Vagina (tissue), 2 donors: ENCODE results near the gene CHMP4B. TPM values are rescaled to one million over a fixed set of nuclear protein-coding genes. Genes with fewer than 3 reads are reported as not detected.
A peak's percentile ranks its signal among the peaks of the same experiment; 100 is the strongest.

ENCODE experiments used
- DNase-seq, 2 donors: peaks; one replicate each; pipeline ENCODE4 v3.0.0-alpha.2; 2017; ENCODE audit errors: extremely low spot score in 2 of 2
- H3K27ac ChIP-seq: fragments of 200-600 bp; sonication (generic); one replicate; pipeline ENCODE4 v1.5.1; 2019
- H3K27me3 ChIP-seq: fragments of 200-600 bp; sonication (generic); one replicate; pipeline ENCODE4 v1.5.1; 2019
- H3K36me3 ChIP-seq, 2 donors: fragments of 200-600 bp; sonication (generic); one replicate each; pipeline ENCODE4 v1.5.1; 2017 to 2019
- H3K4me1 ChIP-seq: fragments of 200-600 bp; sonication (generic); one replicate; pipeline ENCODE4 v1.5.1; 2019
- H3K4me3 ChIP-seq, 2 donors: fragments of 200-600 bp; sonication (generic); 1 replicate in 1 of 2; 2 replicates in 1 of 2; pipeline ENCODE4 v1.5.1; 2016 to 2019
- H3K9me3 ChIP-seq: fragments of 200-600 bp; sonication (generic); one replicate; pipeline ENCODE4 v1.5.1; 2019
- CTCF ChIP-seq, 3 experiments: fragments of 450-650 bp in 2 of 3; fragments of 200-600 bp in 1 of 3; sonication (generic) in 1 of 3; IDR thresholded peaks; one replicate each; pipeline ENCODE4 v1.5.1; 2017 to 2019; ENCODE audit warnings: antibody characterized with exemption in 3 of 3, mild to moderate bottlenecking in 2 of 3, moderate library complexity in 2 of 3
- POLR2A ChIP-seq, 2 donors: fragments of 450-650 bp; IDR thresholded peaks; one replicate each; pipeline ENCODE4 v1.6.1; 2017; ENCODE audit warnings: antibody characterized with exemption in 2 of 2, mild to moderate bottlenecking in 2 of 2, moderate library complexity in 2 of 2
- POLR2AphosphoS5 ChIP-seq, 2 donors: sonication (generic); formaldehyde crosslinking; IDR thresholded peaks; one replicate each; pipeline ENCODE4 v1.9.0; 2017; ENCODE audit warnings: antibody characterized with exemption in 2 of 2, mild to moderate bottlenecking in 2 of 2, low read depth in 1 of 2; ENCODE audit not compliant: insufficient read depth in 1 of 2
- intact Hi-C: fragments of 100-400 bp; cut with DNase I; formaldehyde crosslinking; loops from one replicate; pipeline ENCODE4 v1.15.1; 2023
- total RNA-seq: library from RNA; depleted of rRNA; stranded (reverse); fragments of >200 nt; gene quantifications from one replicate; pipeline ENCODE4 v1.2.3, GENCODE V29; 2016

Gene CHMP4B
- total RNA-seq, 1 donor from 2014 or later, result 95.5 TPM

GRCh38 chr20:33827109-33827508, 16.0 kb downstream of the CHMP4B start:
- Histone ChIP-seq H3K9me3 (no peaks in the 10 kb centered on the region), H3K4me3 (no peak overlapping the region), H3K27me3 (no peaks in the 10 kb centered on the region), H3K4me1 (peaks cover 96% of the 10 kb centered on the region), H3K36me3 (no peaks in the 10 kb centered on the region), H3K27ac (peak overlapping the region; percentile 61)
- TF ChIP-seq CTCF (IDR thresholded peaks at IDR 0.05), result no peak
- TF ChIP-seq POLR2A (IDR thresholded peaks at IDR 0.05), result no peak
- no peak for TF ChIP-seq POLR2AphosphoS5 (IDR thresholded peaks at IDR 0.05; ENCODE audit: insufficient read depth in 1 of 2, low read depth in 1 of 2)
- intact Hi-C loops, result no loop called here
- DNase-seq, result no peak

GRCh38 chr20:33827634-33828325, 16.6 kb downstream of the CHMP4B start:
- Histone ChIP-seq H3K4me1 (peaks cover 96% of the 10 kb centered on the region), H3K27me3 (no peaks in the 10 kb centered on the region), H3K4me3 (no peak overlapping the region), H3K9me3 (no peaks in the 10 kb centered on the region), H3K27ac (peak overlapping the region; percentile 61), H3K36me3 (no peaks in the 10 kb centered on the region)
- intact Hi-C loops, result no loop called here
- DNase-seq, result no peak
- TF ChIP-seq POLR2A (IDR thresholded peaks at IDR 0.05) (no peak), POLR2AphosphoS5 (IDR thresholded peaks at IDR 0.05; ENCODE audit: insufficient read depth in 1 of 2, low read depth in 1 of 2) (no peak), CTCF (IDR thresholded peaks at IDR 0.05) (no peak)

- no peaks in the 10 kb centered on the region for H3K36me3 ChIP-seq
- peak overlapping the region; percentile 61 for H3K27ac ChIP-seq
- H3K4me1 ChIP-seq, result peaks cover 96% of the 10 kb centered on the region
- H3K4me3 ChIP-seq, result no peak overlapping the region
- DNase-seq, result no peak
- H3K27me3 ChIP-seq, result no peaks in the 10 kb centered on the region
- TF ChIP-seq POLR2AphosphoS5 (IDR thresholded peaks at IDR 0.05; ENCODE audit: insufficient read depth in 1 of 2, low read depth in 1 of 2) (no peak), POLR2A (IDR thresholded peaks at IDR 0.05) (no peak), CTCF (IDR thresholded peaks at IDR 0.05) (no peak)
- no peaks in the 10 kb centered on the region for H3K9me3 ChIP-seq
- intact Hi-C loops, result no loop called here
Measured at GRCh38 chr20:33828326-33828844, 17.2 kb downstream of the CHMP4B start.

GRCh38 chr20:33828967-33829560, 17.9 kb downstream of the CHMP4B start:
- Histone ChIP-seq H3K4me1 (peaks cover 96% of the 10 kb centered on the region), H3K27ac (peak overlapping the region; percentile 61), H3K4me3 (no peak overlapping the region), H3K9me3 (no peaks in the 10 kb centered on the region), H3K27me3 (no peaks in the 10 kb centered on the region), H3K36me3 (no peaks in the 10 kb centered on the region)
- intact Hi-C loops, result no loop called here
- DNase-seq, result no peak
- TF ChIP-seq CTCF (IDR thresholded peaks at IDR 0.05) (no peak), POLR2A (IDR thresholded peaks at IDR 0.05) (no peak), POLR2AphosphoS5 (IDR thresholded peaks at IDR 0.05; ENCODE audit: insufficient read depth in 1 of 2, low read depth in 1 of 2) (no peak)

- intact Hi-C loops, result no loop called here
- peaks cover 90% of the 10 kb centered on the region for H3K4me1 ChIP-seq
Measured at GRCh38 chr20:33829636-33830035, 18.5 kb downstream of the CHMP4B start.

More at GRCh38 chr20:33829636-33830035, 18.5 kb downstream of the CHMP4B start:
- H3K36me3 ChIP-seq, result no peaks in the 10 kb centered on the region
- no peak for TF ChIP-seq POLR2AphosphoS5 (IDR thresholded peaks at IDR 0.05; ENCODE audit: insufficient read depth in 1 of 2, low read depth in 1 of 2)
- TF ChIP-seq CTCF (IDR thresholded peaks at IDR 0.05), result no peak
- no peak for TF ChIP-seq POLR2A (IDR thresholded peaks at IDR 0.05)
- no peak overlapping the region for H3K4me3 ChIP-seq
- peak overlapping the region; percentile 61 for H3K27ac ChIP-seq
- no peak for DNase-seq
- no peaks in the 10 kb centered on the region for H3K27me3 ChIP-seq
- H3K9me3 ChIP-seq, result no peaks in the 10 kb centered on the region
